WTC11 (cell line): ENCODE results near the gene ZNF438. TPM values are rescaled to one million over a fixed set of nuclear protein-coding genes. Genes with fewer than 3 reads are reported as not detected.

Experiments used
- ATAC-seq: fragments of 200-7000 bp; cut with Tn5 transposase; 2 replicates; pipeline ENCODE4 v1.10.0; 2021; ENCODE audit warnings: mild to moderate bottlenecking, moderate library complexity
- CTCF ChIA-PET: fragments of 300-600 bp; sonication (Branson Sonifier 250); formaldehyde crosslinking; loops from one replicate; lab custom pipeline; 2021; ENCODE audit warnings: antibody characterized with exemption; lab: Charles Lee
- POLR2A ChIA-PET: fragments of 350-600 bp; sonication (Branson Sonifier 250); formaldehyde crosslinking; loops from one replicate; lab custom pipeline; 2021; ENCODE audit warnings: antibody characterized with exemption; lab: Charles Lee
- DNase-seq: peaks from one replicate; pipeline ENCODE4 v3.0.0; 2021; ENCODE audit warnings: low spot score
- H3K27ac Mint-ChIP-seq: 2 replicates; pipeline ENCODE4 v1.8.0; 2021; ENCODE audit warnings: mixed read lengths
- H3K27me3 Mint-ChIP-seq: 2 replicates; pipeline ENCODE4 v1.8.0; 2021; ENCODE audit warnings: low read depth, mild to moderate bottlenecking, moderate library complexity, mixed read lengths
- H3K36me3 Mint-ChIP-seq: 2 replicates; pipeline ENCODE4 v1.8.0; 2021; ENCODE audit warnings: mixed read lengths
- H3K4me1 Mint-ChIP-seq: 2 replicates; pipeline ENCODE4 v1.8.0; 2022; ENCODE audit warnings: mixed read lengths
- H3K4me3 Mint-ChIP-seq: 2 replicates; pipeline ENCODE4 v1.8.0; 2021; ENCODE audit warnings: mild to moderate bottlenecking, moderate library complexity, mixed read lengths
- H3K9me3 Mint-ChIP-seq: 2 replicates; pipeline ENCODE4 v1.8.0; 2021; ENCODE audit warnings: mixed read lengths
- AFF4 ChIP-seq: sonication (generic); formaldehyde crosslinking; IDR thresholded peaks from 2 replicates; pipeline ENCODE4 v1.8.1; 2023; ENCODE audit warnings: mild to moderate bottlenecking, missing genetic modification reagents, borderline replicate concordance
- CREM ChIP-seq: sonication (generic); formaldehyde crosslinking; IDR thresholded peaks from 2 replicates; pipeline ENCODE4 v1.8.1; 2022; ENCODE audit warnings: mild to moderate bottlenecking, missing genetic modification reagents, moderate library complexity
- FOXJ3 ChIP-seq: sonication (generic); formaldehyde crosslinking; IDR thresholded peaks from 2 replicates; pipeline ENCODE4 v1.9.0; 2021; ENCODE audit warnings: missing genetic modification reagents, mild to moderate bottlenecking, borderline replicate concordance
- FOXK1 ChIP-seq: sonication (generic); formaldehyde crosslinking; IDR thresholded peaks from 2 replicates; pipeline ENCODE4 v1.8.0; 2022; ENCODE audit warnings: mild to moderate bottlenecking, moderate library complexity, missing genetic modification reagents
- GABPB1 ChIP-seq: sonication (generic); formaldehyde crosslinking; IDR thresholded peaks from 2 replicates; pipeline ENCODE4 v1.8.1; 2023; ENCODE audit warnings: mild to moderate bottlenecking, missing genetic modification reagents
- MLX ChIP-seq: sonication (generic); formaldehyde crosslinking; IDR thresholded peaks from 2 replicates; pipeline ENCODE4 v1.8.1; 2023; ENCODE audit warnings: mild to moderate bottlenecking, missing genetic modification reagents, moderate library complexity
- NFATC4 ChIP-seq: fragments of 250-450 bp; sonication (Bioruptor Pico); IDR thresholded peaks from 2 replicates; pipeline ENCODE4 v1.9.0; 2021; ENCODE audit warnings: mild to moderate bottlenecking
- NR1H2 ChIP-seq: sonication (generic); formaldehyde crosslinking; IDR thresholded peaks from 2 replicates; pipeline ENCODE4 v1.9.0; 2021; ENCODE audit warnings: mild to moderate bottlenecking, moderate library complexity, missing genetic modification reagents
- ZBTB21 ChIP-seq: sonication (generic); formaldehyde crosslinking; IDR thresholded peaks from 2 replicates; pipeline ENCODE4 v1.8.1; 2023; ENCODE audit warnings: mild to moderate bottlenecking, missing genetic modification reagents, borderline replicate concordance
- ZNF138 ChIP-seq: sonication (generic); formaldehyde crosslinking; conservative IDR thresholded peaks from 2 replicates; pipeline ENCODE4 v1.8.1; 2022; ENCODE audit warnings: mild to moderate bottlenecking, moderate library complexity, missing genetic modification reagents
- total RNA-seq: library from RNA; stranded (reverse); gene quantifications from 3 replicates; pipeline ENCODE4 v1.2.3, GENCODE V29; 2021
- TF ChIP-seq, protein P1 (sequence below): sonication (generic); formaldehyde crosslinking; IDR thresholded peaks from 2 replicates; pipeline ENCODE4 v1.8.1; 2022; ENCODE audit warnings: mild to moderate bottlenecking, moderate library complexity, missing genetic modification reagents
- TF ChIP-seq, protein P2 (sequence below): fragments of 250-450 bp; sonication (Bioruptor Pico); IDR thresholded peaks from 2 replicates; pipeline ENCODE4 v2.1.2; 2022; ENCODE audit warnings: mild to moderate bottlenecking, moderate library complexity
- TF ChIP-seq, protein P3 (sequence below): sonication (generic); formaldehyde crosslinking; IDR thresholded peaks from 2 replicates; pipeline ENCODE4 v1.8.1; 2023; ENCODE audit warnings: mild to moderate bottlenecking, missing genetic modification reagents
- TF ChIP-seq, protein P4 (sequence below): sonication (generic); formaldehyde crosslinking; IDR thresholded peaks from 2 replicates; pipeline ENCODE4 v1.8.0; 2022; ENCODE audit warnings: missing genetic modification reagents

Gene ZNF438
- total RNA-seq, 1 experiment from 2014 or later: 1.9 TPM

DNA sequence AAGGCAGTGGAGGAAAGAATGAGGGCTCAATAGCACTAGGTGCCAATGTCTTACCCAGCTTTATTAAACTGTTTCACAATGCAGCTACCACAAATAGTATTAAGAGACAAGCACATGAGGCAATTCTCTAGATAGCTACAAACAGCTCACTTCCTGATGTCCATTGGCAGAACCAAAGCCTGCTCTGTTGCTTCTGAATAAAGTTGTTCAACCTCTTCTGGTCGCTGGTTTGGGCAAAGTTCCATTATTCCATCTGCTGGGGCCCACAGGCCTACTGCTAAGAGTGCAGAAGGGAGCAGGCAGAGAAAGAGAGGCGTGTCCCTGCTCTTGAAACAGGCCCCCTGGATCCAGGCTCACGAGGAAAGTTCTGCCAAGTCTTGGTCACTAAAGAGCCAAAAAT lies 173.9 kb downstream of the ZNF438 start:
- Mint-ChIP-seq H3K4me3 (no peak overlapping the region), H3K27ac (no peak overlapping the region), H3K36me3 (no peaks in the 10 kb centered on the region), H3K9me3 (no peaks in the 10 kb centered on the region), H3K4me1 (peaks cover 26% of the 10 kb centered on the region), H3K27me3 (no peaks in the 10 kb centered on the region; the same call in 1 of the 2 replicates)
- DNase-seq (no peak), ATAC-seq (no peak)
- ChIA-PET POLR2A (interaction anchor here (0.7 kb wide), 1 partner anchor 36 kb away, joined by 3 read pairs; no protein-coding TSS in a partner anchor), CTCF (no interaction called here)
- TF ChIP-seq ZNF138 (CRISPR knock-in tag) (no peak), AFF4 (no peak), CREM (no peak), ZBTB21 (no peak), GABPB1 (no peak), MLX (CRISPR knock-in tag) (no peak), NFATC4 (CRISPR knock-in tag) (no peak), FOXJ3 (no peak), NR1H2 (CRISPR knock-in tag) (no peak)
- TF ChIP-seq, protein P1, sequence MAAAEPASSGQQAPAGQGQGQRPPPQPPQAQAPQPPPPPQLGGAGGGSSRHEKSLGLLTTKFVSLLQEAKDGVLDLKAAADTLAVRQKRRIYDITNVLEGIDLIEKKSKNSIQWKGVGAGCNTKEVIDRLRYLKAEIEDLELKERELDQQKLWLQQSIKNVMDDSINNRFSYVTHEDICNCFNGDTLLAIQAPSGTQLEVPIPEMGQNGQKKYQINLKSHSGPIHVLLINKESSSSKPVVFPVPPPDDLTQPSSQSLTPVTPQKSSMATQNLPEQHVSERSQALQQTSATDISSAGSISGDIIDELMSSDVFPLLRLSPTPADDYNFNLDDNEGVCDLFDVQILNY (CRISPR knock-in tag): no peak
- TF ChIP-seq, protein P2, sequence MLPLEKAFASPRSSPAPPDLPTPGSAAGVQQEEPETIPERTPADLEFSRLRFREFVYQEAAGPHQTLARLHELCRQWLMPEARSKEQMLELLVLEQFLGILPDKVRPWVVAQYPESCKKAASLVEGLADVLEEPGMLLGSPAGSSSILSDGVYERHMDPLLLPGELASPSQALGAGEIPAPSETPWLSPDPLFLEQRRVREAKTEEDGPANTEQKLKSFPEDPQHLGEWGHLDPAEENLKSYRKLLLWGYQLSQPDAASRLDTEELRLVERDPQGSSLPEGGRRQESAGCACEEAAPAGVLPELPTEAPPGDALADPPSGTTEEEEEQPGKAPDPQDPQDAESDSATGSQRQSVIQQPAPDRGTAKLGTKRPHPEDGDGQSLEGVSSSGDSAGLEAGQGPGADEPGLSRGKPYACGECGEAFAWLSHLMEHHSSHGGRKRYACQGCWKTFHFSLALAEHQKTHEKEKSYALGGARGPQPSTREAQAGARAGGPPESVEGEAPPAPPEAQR (CRISPR knock-in tag): no peak
- TF ChIP-seq, protein P3, sequence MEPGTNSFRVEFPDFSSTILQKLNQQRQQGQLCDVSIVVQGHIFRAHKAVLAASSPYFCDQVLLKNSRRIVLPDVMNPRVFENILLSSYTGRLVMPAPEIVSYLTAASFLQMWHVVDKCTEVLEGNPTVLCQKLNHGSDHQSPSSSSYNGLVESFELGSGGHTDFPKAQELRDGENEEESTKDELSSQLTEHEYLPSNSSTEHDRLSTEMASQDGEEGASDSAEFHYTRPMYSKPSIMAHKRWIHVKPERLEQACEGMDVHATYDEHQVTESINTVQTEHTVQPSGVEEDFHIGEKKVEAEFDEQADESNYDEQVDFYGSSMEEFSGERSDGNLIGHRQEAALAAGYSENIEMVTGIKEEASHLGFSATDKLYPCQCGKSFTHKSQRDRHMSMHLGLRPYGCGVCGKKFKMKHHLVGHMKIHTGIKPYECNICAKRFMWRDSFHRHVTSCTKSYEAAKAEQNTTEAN (CRISPR knock-in tag): no peak

- CTCF ChIA-PET: no interaction called here
- DNase-seq: no peak
- POLR2A ChIA-PET: no interaction called here
- Mint-ChIP-seq H3K27me3 (no peaks in the 10 kb centered on the region), H3K4me1 (peaks cover 16% of the 10 kb centered on the region), H3K4me3 (no peak overlapping the region), H3K36me3 (no peaks in the 10 kb centered on the region), H3K27ac (no peak overlapping the region)
- TF ChIP-seq, protein P3 (CRISPR knock-in tag): no peak
- TF ChIP-seq FOXK1: no peak
- TF ChIP-seq, protein P4, sequence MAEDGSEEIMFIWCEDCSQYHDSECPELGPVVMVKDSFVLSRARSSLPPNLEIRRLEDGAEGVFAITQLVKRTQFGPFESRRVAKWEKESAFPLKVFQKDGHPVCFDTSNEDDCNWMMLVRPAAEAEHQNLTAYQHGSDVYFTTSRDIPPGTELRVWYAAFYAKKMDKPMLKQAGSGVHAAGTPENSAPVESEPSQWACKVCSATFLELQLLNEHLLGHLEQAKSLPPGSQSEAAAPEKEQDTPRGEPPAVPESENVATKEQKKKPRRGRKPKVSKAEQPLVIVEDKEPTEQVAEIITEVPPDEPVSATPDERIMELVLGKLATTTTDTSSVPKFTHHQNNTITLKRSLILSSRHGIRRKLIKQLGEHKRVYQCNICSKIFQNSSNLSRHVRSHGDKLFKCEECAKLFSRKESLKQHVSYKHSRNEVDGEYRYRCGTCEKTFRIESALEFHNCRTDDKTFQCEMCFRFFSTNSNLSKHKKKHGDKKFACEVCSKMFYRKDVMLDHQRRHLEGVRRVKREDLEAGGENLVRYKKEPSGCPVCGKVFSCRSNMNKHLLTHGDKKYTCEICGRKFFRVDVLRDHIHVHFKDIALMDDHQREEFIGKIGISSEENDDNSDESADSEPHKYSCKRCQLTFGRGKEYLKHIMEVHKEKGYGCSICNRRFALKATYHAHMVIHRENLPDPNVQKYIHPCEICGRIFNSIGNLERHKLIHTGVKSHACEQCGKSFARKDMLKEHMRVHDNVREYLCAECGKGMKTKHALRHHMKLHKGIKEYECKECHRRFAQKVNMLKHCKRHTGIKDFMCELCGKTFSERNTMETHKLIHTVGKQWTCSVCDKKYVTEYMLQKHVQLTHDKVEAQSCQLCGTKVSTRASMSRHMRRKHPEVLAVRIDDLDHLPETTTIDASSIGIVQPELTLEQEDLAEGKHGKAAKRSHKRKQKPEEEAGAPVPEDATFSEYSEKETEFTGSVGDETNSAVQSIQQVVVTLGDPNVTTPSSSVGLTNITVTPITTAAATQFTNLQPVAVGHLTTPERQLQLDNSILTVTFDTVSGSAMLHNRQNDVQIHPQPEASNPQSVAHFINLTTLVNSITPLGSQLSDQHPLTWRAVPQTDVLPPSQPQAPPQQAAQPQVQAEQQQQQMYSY: no peak
- TF ChIP-seq, all 79 proteins: peak for 0
- H3K9me3 Mint-ChIP-seq: no peaks in the 10 kb centered on the region
- no peak for ATAC-seq
These were observed 176.5 kb downstream of the ZNF438 start for GRCh38 chr10:30855131-30855530.
